ENCODE data around the gene ARFGAP2. TPM values are rescaled to one million over a fixed set of nuclear protein-coding genes. Genes with fewer than 3 reads are reported as not detected.

ARFGAP2 gene
- polyA plus RNA-seq, 1 donor: 93.8 TPM

GRCh38 chr11:47189100-47189834 lies 12.6 kb upstream of the ARFGAP2 start:
- DNase-seq: no peak

- peak; percentile 37 for DNase-seq
Observed at GRCh38 chr11:47188259-47188658, 11.6 kb upstream of the ARFGAP2 start.

GRCh38 chr11:47187723-47188122 lies 11.0 kb upstream of the ARFGAP2 start:
- DNase-seq: no peak

GRCh38 chr11:47186700-47187695 lies 10.3 kb upstream of the ARFGAP2 start:
- peak; percentile 50 for DNase-seq

- no peak for DNase-seq
Observed at GRCh38 chr11:47186076-47186699, 9.5 kb upstream of the ARFGAP2 start, which contains the start of gene PACSIN3. TSS of gene PACSIN3 (minus strand) at chr11:47186434. CDS start at chr11:47182727, 3,707 bp downstream.

DNA sequence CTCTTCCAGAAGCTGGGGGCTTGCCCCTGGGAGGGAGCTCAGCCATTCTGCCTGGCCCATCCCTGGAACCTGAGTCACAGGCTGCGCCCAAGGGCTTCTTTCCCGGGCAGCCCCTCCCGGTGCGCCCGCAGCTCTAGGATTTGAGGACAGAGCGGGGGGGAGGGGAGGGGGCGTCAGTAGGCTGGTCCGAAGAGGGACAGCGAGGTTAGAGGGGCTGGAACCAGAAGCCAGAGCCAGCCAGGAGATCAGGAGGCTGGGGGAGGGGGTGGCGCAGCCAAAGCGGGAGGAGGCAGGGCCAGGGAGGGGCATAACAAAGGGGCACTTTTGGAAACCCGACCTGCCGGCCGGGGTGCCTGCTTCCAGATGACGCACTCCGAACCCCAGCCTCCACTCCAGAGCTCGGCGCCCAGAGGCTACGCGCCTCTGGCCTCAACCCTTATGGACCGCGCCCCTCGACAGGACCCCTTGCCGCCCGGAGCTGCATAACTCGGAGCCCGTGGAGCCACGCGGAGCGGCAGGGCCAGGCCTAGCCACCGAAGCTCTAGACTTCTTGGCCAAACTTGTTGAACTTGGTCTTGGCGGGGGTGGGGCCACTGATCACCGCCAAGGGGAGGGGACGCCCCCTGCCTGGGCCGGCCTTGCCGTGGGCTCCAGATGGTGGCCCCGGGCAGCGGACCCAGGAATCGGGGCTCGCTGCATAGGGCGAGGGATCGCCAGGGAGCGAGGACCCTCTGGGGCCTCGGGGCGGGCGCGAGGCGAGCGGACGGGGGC lies 8.8 kb upstream of the ARFGAP2 start:
- peak; percentile 46 for DNase-seq

GRCh38 chr11:47184711-47185304 lies 8.1 kb upstream of the ARFGAP2 start:
- DNase-seq: no peak

- no peak for DNase-seq
Observed at GRCh38 chr11:47183969-47184368, 7.3 kb upstream of the ARFGAP2 start.

DNA sequence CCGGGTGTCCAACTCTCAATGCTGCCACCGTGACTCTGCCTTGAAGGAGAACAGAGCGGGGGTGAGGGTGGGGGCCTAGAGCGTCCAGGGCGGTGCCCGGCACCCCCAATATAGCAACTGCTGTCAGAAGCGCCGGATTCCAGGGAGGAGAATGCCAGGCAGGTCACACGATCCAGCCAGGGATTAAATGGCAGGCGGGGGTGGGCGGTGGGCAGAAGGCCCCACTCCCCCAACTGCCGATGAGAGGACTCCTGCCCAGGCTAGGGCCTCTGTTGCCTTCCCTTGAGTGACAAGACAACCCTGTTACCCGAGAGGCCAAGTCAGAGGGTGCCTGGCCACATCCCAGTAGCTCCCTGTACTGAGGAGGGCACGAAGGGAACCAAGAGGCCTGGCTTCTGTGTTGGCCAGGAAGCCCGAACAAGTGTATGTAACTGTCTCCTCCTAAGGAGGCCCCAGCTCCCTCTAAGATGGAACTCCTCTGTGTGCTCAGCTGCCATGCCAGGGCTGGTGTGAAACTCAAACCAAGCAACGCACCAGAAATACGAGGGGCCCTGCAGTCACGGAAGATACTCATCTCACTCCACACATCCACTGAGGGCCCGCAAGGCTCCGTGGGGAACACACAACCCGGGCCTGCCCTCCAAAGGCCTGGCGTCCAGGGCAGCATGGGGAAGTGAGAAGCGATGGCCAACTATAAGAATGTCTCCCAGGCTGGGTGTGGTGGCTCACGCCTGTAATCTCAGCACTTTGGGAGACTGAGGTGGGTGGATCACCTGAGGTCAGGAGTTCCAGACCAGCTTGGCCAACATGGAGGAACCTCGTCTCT lies 6.6 kb upstream of the ARFGAP2 start:
- DNase-seq: no peak

GRCh38 chr11:47182380-47182779 lies 5.7 kb upstream of the ARFGAP2 start:
- DNase-seq: no peak

GRCh38 chr11:47181271-47181670 lies 4.6 kb upstream of the ARFGAP2 start:
- no peak for DNase-seq

GRCh38 chr11:47180006-47180787 lies 3.5 kb upstream of the ARFGAP2 start:
- DNase-seq: no peak

GRCh38 chr11:47179655-47179991 lies 2.9 kb upstream of the ARFGAP2 start:
- no peak for DNase-seq

DNA sequence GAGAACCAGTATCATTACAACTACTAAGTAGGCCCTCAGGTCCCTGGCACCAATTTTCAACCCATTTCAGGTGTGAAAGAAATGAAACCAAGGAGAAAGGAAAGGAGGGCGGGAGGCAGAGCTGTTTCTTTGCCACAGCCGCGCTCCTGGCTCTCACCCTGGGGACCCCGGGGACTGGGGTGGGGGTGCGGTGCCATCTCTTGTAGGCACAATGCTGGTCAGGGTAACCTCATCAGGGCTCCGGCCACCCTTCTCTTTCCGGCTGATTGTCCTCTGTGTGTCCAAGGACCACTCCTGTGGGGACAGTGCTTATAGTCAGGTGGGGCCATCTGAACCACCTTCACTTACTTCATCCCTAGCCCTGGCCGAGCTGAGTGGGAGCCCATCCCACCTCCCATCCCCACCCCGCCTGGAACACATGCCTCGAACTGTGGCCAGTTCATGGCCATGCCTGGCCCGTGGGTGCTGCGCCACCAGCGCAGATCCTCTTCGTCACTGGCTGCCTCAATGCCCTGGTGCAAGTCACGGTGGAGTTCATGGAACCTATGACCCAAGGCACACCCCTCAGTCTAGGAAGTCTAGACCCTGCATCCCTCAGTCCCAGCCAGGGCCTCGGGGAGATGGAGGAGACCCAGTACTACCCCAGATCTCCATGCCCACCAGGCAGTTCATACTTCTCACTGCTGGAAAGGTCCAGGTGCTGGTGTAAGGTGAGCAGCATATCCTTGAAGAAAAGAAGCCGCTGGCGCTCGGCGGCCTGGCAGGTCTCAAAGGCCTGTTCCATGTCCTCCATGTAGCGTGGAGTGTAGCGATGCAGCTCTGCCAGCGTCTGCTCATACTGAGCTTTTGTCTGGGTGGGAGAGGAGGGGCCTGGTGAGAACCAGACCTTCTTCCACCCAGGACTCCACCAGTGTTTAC lies 2.3 kb upstream of the ARFGAP2 start:
- DNase-seq: no peak

DNA sequence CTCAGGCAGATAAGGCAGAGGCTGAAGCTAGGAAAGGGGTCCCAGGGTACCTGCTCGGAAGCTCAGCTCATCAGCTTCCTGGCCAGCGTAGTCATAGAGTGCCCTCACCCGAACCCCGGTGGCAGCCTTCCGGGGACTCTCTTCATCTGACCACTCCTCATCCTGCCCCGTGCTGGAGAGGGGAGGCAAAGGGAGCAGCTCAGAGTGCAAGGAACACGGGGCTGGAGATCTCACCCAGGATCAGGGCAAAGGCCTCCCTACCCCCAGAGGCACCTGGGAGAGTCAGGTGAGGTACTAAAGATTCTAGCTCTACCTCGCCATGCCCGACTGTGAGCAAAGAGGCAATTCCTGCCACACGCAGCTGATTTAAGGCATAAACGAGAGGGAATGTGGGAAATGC lies 1.6 kb upstream of the ARFGAP2 start:
- no peak for DNase-seq

DNA sequence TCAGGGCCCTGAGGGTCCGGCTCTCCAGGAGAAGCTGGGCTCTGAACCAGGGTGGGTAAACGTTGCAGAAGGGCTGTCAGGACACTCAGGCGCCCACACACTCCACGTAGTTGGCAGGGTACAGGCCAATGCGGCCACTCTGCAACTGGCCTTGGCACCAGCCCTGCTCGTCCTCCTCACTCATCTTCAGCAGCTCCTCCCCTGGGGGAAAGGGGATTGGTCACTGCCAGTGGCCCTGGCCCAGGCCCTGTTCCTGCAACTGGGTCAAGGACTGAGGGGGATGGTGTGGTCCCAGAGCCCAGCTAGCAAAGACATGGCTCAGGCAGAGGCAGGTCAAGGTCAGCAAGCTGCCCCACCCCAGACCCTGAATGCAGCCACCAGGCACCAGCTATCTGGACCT lies 1.2 kb upstream of the ARFGAP2 start:
- DNase-seq: no peak

DNA sequence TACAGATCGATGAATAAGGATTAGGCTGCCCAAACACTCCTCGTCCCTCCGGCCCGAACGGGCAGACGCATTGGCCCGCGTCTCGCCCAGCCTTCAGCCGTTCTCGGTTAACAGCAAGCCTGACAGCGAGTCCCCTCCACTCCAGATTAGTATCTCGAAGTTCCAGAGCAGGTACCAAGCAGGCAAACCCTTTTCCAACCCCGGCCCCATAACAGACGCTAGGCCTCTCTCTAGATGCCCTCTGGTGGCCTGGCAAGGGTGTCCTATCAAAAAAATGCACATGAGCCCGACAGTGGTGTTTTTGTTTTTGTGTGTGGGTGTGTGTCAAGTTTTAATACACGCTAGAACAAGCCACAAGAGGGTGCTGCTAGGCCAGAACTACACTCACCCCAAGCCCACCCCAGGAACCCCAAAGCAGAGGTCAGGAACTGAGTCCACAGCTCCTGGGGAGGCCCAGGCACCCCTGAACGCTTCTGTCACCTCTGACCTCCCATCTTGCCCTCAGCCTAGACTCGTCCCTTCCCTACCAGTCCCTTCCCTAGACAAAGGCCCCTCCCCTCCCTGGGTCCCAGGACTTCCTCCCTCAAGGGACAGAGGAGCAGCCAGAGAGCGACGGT lies 658 bp upstream of the ARFGAP2 start:
- peak; percentile 81 for DNase-seq

GRCh38 chr11:47175746-47176327 lies 842 bp downstream of the ARFGAP2 start:
- DNase-seq: no peak

Measured in left kidney (tissue), 2 donors.